ENCODE results near the gene AK8.
"Not testable (repeated sequence)": the region's sequence is repeated elsewhere in the genome, so short reads cannot be mapped to it uniquely, and the experiment has no call there.

AK8 gene

GRCh38 chr9:132795511-132796303 lies 82.4 kb downstream of the AK8 start:
- no peak for DNase-seq

- peak; percentile 51 for DNase-seq
Measured at GRCh38 chr9:132794730-132795380, 83.2 kb downstream of the AK8 start.

GRCh38 chr9:132793606-132794580 lies 84.2 kb downstream of the AK8 start:
- no peak for DNase-seq

GRCh38 chr9:132792547-132792946 lies 85.5 kb downstream of the AK8 start:
- DNase-seq: no peak

- no peak for DNase-seq
Measured at GRCh38 chr9:132791699-132792240, 86.3 kb downstream of the AK8 start.

- DNase-seq: no peak
Measured at GRCh38 chr9:132789719-132790118, 88.4 kb downstream of the AK8 start.

GRCh38 chr9:132788378-132788777 lies 89.7 kb downstream of the AK8 start:
- no peak for DNase-seq

- DNase-seq: no peak
Measured at GRCh38 chr9:132787748-132788159, 90.3 kb downstream of the AK8 start.

GRCh38 chr9:132784286-132784830 lies 93.7 kb downstream of the AK8 start:
- DNase-seq: no peak

- no peak for DNase-seq
Measured at GRCh38 chr9:132783006-132783405, 95.1 kb downstream of the AK8 start.

GRCh38 chr9:132782037-132782436 lies 96.0 kb downstream of the AK8 start:
- no peak for DNase-seq

- no peak for DNase-seq
Measured at GRCh38 chr9:132780230-132781007, 97.7 kb downstream of the AK8 start.

- DNase-seq: no peak
Measured at GRCh38 chr9:132776891-132777290, 101.2 kb downstream of the AK8 start.

GRCh38 chr9:132776268-132776667 lies 101.8 kb downstream of the AK8 start:
- DNase-seq: no peak

GRCh38 chr9:132775720-132776119 lies 102.4 kb downstream of the AK8 start:
- no peak for DNase-seq

GRCh38 chr9:132774886-132775285 lies 103.2 kb downstream of the AK8 start:
- no peak for DNase-seq

- no peak for DNase-seq
Measured at GRCh38 chr9:132773764-132774339, 104.2 kb downstream of the AK8 start.

GRCh38 chr9:132773093-132773492 lies 105.0 kb downstream of the AK8 start:
- DNase-seq: no peak

- DNase-seq: not testable (repeated sequence)
Measured at GRCh38 chr9:132771752-132772151, 106.3 kb downstream of the AK8 start.

GRCh38 chr9:132770770-132771310 lies 107.2 kb downstream of the AK8 start:
- DNase-seq: no peak

Data from DMS79 (cell line).